Mesothelial cell of epicardium (in vitro differentiated cells): ENCODE results near the gene ZNF710. TPM values are rescaled to one million over a fixed set of nuclear protein-coding genes. Genes with fewer than 3 reads are reported as not detected.
A peak's percentile ranks its signal among the peaks of the same experiment; 100 is the strongest.
"Not testable (repeated sequence)": the region's sequence is repeated elsewhere in the genome, so short reads cannot be mapped to it uniquely, and the experiment has no call there.

ENCODE experiments used
- DNase-seq, 2 experiments: peaks; one replicate each; pipeline ENCODE4 v3.0.0; 2021; ENCODE audit warnings: low spot score in 2 of 2; ENCODE audit not compliant: unreplicated experiment in 2 of 2
- H3K27ac Mint-ChIP-seq: 2 replicates; pipeline ENCODE4 v1.8.0; 2021; ENCODE audit warnings: mixed read lengths
- H3K27me3 Mint-ChIP-seq: 2 replicates; pipeline ENCODE4 v1.8.0; 2021; ENCODE audit warnings: low read depth, mixed read lengths
- H3K36me3 Mint-ChIP-seq: 2 replicates; pipeline ENCODE4 v1.8.0; 2021; ENCODE audit warnings: mixed read lengths
- H3K4me1 Mint-ChIP-seq: 2 replicates; pipeline ENCODE4 v1.8.0; 2021; ENCODE audit warnings: mixed read lengths
- H3K4me3 Mint-ChIP-seq: 2 replicates; pipeline ENCODE4 v1.8.0; 2021; ENCODE audit warnings: mild to moderate bottlenecking, moderate library complexity, mixed read lengths
- H3K9me3 Mint-ChIP-seq: 2 replicates; pipeline ENCODE4 v1.8.0; 2021; ENCODE audit warnings: mixed read lengths
- total RNA-seq: library from RNA; stranded (reverse); gene quantifications from 3 replicates; pipeline ENCODE4 v1.2.1, GENCODE V29; 2021
- TF ChIP-seq, protein P1 (sequence below): fragments of 200-600 bp; sonication (generic); IDR thresholded peaks from one replicate; pipeline ENCODE4 v1.5.0; 2021; ENCODE audit warnings: antibody characterized with exemption; ENCODE audit not compliant: unreplicated experiment

Gene ZNF710
- total RNA-seq, 1 donor from 2014 or later, result 30.4 TPM

DNA sequence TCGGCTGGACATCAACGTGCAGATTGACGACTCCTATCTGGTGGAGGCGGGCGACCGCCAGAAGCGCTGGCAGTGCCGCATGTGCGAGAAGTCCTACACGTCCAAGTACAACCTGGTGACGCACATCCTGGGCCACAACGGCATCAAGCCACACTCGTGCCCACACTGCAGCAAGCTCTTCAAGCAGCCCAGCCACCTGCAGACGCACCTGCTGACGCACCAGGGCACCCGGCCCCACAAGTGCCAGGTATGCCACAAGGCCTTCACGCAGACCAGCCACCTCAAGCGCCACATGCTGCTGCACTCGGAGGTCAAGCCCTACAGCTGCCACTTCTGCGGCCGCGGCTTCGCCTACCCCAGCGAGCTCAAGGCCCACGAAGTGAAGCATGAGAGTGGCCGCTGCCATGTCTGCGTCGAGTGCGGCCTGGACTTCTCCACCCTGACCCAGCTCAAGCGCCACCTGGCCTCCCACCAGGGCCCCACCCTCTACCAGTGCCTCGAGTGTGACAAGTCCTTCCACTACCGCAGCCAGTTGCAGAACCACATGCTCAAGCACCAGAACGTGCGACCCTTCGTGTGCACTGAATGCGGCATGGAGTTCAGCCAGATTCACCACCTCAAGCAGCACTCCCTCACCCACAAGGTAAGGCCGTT, 67.0 kb downstream of the ZNF710 start:
- Mint-ChIP-seq H3K27me3 (no peaks in the 10 kb centered on the region), H3K4me3 (no peak overlapping the region), H3K4me1 (peaks cover 7% of the 10 kb centered on the region), H3K27ac (no peak overlapping the region), H3K36me3 (peaks cover 6% of the 10 kb centered on the region), H3K9me3 (no peaks in the 10 kb centered on the region)
- TF ChIP-seq, protein P1, sequence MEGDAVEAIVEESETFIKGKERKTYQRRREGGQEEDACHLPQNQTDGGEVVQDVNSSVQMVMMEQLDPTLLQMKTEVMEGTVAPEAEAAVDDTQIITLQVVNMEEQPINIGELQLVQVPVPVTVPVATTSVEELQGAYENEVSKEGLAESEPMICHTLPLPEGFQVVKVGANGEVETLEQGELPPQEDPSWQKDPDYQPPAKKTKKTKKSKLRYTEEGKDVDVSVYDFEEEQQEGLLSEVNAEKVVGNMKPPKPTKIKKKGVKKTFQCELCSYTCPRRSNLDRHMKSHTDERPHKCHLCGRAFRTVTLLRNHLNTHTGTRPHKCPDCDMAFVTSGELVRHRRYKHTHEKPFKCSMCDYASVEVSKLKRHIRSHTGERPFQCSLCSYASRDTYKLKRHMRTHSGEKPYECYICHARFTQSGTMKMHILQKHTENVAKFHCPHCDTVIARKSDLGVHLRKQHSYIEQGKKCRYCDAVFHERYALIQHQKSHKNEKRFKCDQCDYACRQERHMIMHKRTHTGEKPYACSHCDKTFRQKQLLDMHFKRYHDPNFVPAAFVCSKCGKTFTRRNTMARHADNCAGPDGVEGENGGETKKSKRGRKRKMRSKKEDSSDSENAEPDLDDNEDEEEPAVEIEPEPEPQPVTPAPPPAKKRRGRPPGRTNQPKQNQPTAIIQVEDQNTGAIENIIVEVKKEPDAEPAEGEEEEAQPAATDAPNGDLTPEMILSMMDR, result no peak
- no peak for DNase-seq

DNA sequence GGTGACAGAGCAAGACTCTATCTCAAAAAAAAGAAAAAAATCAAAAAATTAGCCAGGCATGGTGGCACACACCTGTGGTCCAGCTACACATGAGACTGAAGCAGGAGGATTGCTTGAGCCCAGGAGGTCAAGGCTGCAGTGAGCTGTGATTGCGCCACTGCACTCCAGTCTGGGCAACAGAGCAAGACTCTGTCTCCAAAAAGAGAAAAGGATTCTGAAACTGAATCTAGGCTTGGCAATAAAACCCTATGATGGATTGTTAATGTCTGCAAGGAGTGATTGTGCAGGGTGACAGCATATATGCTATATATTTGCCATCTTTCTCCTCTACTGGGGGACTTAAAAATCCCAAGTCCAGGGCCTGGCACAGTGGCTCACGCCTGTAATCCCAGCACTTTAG, 69.5 kb downstream of the ZNF710 start:
- not testable (repeated sequence) for H3K9me3 Mint-ChIP-seq, H3K4me3 Mint-ChIP-seq, H3K27ac Mint-ChIP-seq, DNase-seq, H3K27me3 Mint-ChIP-seq, H3K4me1 Mint-ChIP-seq, H3K36me3 Mint-ChIP-seq

DNA sequence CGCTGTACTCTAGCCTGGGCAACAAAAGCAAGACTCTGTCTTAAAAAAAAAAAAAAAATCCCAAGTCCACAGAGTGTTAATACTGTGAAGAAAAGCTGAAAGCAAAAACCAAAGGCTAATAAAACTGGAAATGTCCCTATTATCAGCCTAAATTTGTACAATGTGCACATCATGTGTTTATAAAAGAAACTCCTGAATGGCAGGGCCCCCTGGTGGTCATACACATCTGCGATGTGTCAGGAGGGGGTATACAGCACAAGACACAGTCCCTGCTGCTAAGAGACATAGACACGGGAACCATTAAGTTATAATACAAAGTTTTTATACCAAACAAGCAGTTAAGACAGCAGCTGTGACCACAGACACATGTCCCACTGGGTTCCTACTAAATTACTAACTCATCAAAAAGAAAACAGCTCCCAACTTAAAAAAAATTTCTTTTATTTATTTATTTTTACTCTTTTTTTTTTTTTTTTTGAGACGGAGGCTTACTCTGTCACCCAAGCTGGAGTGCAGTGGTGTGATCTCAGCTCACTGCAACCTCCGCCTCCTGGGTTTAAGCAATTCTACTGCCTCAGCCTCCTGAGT, 70.2 kb downstream of the ZNF710 start:
- Mint-ChIP-seq H3K36me3 (peaks cover 9% of the 10 kb centered on the region), H3K4me3 (no peak overlapping the region), H3K27me3 (no peaks in the 10 kb centered on the region), H3K4me1 (peaks cover 8% of the 10 kb centered on the region), H3K9me3 (no peaks in the 10 kb centered on the region), H3K27ac (no peak overlapping the region)
- TF ChIP-seq, protein P1, result peak; percentile 76
- DNase-seq, result peak in 1 of 2 experiments; percentile 72

DNA sequence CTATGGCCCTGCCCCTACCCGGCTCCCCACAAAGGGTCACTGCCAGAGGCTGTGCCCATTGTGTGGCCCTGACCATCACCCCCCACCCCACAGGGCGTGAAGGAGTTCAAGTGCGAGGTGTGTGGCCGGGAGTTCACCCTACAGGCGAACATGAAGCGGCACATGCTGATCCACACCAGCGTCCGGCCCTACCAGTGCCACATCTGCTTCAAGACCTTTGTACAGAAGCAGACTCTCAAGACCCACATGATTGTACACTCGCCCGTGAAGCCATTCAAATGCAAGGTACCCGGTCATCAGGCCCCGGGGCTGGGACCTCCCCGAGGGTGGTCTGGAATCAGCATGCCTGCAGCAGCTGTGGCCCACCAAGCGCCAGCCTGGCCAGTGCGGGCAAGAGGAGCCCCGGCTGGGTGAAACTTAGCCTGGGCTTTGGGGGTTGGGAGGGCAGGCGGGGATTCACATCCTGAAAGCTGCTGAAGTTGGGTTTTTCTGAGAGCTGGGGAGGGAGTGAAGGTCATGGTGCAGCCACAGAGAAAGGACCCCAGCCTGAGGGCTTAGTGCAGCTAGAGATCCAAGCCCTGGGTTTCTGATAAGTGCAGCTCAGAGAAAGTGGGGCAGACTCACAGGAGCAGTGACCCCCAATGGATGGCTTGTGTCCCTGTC, 72.0 kb downstream of the ZNF710 start:
- Mint-ChIP-seq H3K36me3 (peaks cover 12% of the 10 kb centered on the region), H3K27ac (no peak overlapping the region), H3K9me3 (no peaks in the 10 kb centered on the region), H3K27me3 (no peaks in the 10 kb centered on the region), H3K4me1 (peaks cover 8% of the 10 kb centered on the region), H3K4me3 (no peak overlapping the region)
- DNase-seq, result no peak
- TF ChIP-seq, protein P1, result no peak

DNA sequence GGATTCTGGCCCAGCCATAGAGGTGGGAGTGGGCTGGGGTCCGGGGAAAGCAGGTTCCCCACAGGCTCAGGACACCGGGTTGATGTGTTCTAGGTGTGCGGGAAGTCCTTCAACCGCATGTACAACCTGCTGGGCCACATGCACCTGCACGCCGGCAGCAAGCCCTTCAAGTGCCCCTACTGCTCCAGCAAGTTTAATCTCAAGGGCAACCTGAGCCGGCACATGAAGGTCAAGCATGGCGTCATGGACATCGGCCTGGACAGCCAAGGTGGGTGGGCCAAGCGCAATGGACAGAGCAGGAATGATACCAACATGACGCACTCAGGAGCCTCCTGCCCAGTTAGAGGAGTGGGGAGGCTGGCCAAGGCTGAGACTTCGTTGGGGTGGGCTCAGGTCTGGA, 72.9 kb downstream of the ZNF710 start:
- Mint-ChIP-seq H3K9me3 (no peaks in the 10 kb centered on the region), H3K4me3 (no peak overlapping the region), H3K36me3 (peaks cover 15% of the 10 kb centered on the region), H3K27ac (no peak overlapping the region), H3K27me3 (no peaks in the 10 kb centered on the region), H3K4me1 (peaks cover 8% of the 10 kb centered on the region)
- TF ChIP-seq, protein P1, result no peak
- DNase-seq, result no peak

DNA sequence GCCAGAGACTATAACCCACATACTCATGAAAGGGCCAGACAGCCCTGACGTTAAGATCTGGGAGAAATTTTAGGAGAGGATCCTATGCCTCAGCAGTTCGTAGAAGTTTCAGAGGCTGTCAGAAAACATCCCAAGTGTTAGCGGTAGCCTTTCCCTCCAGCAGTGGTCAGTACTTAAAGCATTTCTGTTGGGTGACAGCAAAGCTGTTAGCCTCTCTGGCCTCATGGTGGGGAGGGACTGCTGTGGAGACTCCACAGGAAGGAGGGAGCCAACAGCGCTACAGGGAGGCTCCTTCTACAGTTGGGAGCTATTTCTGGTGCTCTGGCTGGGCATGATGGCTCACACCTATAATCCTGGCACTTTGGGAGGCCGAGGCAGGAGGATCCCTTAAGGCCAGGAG, 73.8 kb downstream of the ZNF710 start:
- Mint-ChIP-seq H3K27ac (peak overlapping the region; percentile 44), H3K4me1 (peaks cover 8% of the 10 kb centered on the region)
- TF ChIP-seq, protein P1, result no peak

More for the DNA sequence above, 73.8 kb downstream of the ZNF710 start:
- no peaks in the 10 kb centered on the region for H3K27me3 Mint-ChIP-seq
- peaks cover 13% of the 10 kb centered on the region for H3K36me3 Mint-ChIP-seq
- no peak for DNase-seq
- H3K9me3 Mint-ChIP-seq, result no peaks in the 10 kb centered on the region
- no peak overlapping the region for H3K4me3 Mint-ChIP-seq
